GM18508 (cell line): ENCODE measurements around the gene SLC46A1.

ENCODE experiments used
- ATAC-seq: cut with Tn5 transposase; IDR thresholded peaks from one replicate; pipeline ENCODE4 v1.9.1; 2021; ENCODE audit warnings: moderate number of reproducible peaks; ENCODE audit not compliant: insufficient read depth, unreplicated experiment

The SLC46A1 gene

GRCh38 chr17:28363776-28364650 lies 42.0 kb downstream of the SLC46A1 start:
- no peak for ATAC-seq

- no peak for ATAC-seq
Measured at GRCh38 chr17:28363186-28363585, 42.8 kb downstream of the SLC46A1 start.

GRCh38 chr17:28357901-28358197 lies 48.2 kb downstream of the SLC46A1 start:
- ATAC-seq = no peak

- ATAC-seq = no peak
Measured at GRCh38 chr17:28357061-28357900, 48.7 kb downstream of the SLC46A1 start, which contains the start of gene POLDIP2. TSS of gene POLDIP2 (minus strand) at chr17:28357527. CDS start at chr17:28357448, 79 bp downstream.

GRCh38 chr17:28350271-28350670 lies 55.7 kb downstream of the SLC46A1 start:
- no peak for ATAC-seq

GRCh38 chr17:28348979-28349378 lies 57.0 kb downstream of the SLC46A1 start:
- ATAC-seq = no peak

- no peak for ATAC-seq
Measured at GRCh38 chr17:28347261-28347891, 58.6 kb downstream of the SLC46A1 start.

GRCh38 chr17:28346746-28347246 lies 59.2 kb downstream of the SLC46A1 start:
- ATAC-seq = no peak

GRCh38 chr17:28346199-28346580 lies 59.8 kb downstream of the SLC46A1 start:
- ATAC-seq = no peak

- ATAC-seq = no peak
Measured at GRCh38 chr17:28345419-28346198, 60.4 kb downstream of the SLC46A1 start.
